HepG2 (cell line): ENCODE results near the gene MTR. TPM values are rescaled to one million over a fixed set of nuclear protein-coding genes. Genes with fewer than 3 reads are reported as not detected.

ENCODE experiments used
- AHDC1 ChIP-seq: sonication (generic); formaldehyde crosslinking; IDR thresholded peaks from 2 replicates; pipeline ENCODE4 v1.5.1; 2020; ENCODE audit warnings: mild to moderate bottlenecking, missing genetic modification reagents, borderline replicate concordance
- CCDC6 ChIP-seq: sonication (generic); formaldehyde crosslinking; IDR thresholded peaks from 2 replicates; pipeline ENCODE4 v1.8.1; 2022; ENCODE audit warnings: mild to moderate bottlenecking, missing genetic modification reagents, moderate library complexity
- GABPA ChIP-seq, 2 experiments: IDR thresholded peaks; 2 replicates each; pipeline ENCODE4 v1.6.1; 2011 to 2016; ENCODE audit warnings: low read depth in 2 of 2, low read length in 1 of 2, missing biosample characterization in 1 of 2, missing genetic modification characterization in 1 of 2
- GATAD2A ChIP-seq: IDR thresholded peaks from 2 replicates; pipeline ENCODE4 v1.6.1; 2016
- MEIS2 ChIP-seq: sonication (generic); formaldehyde crosslinking; IDR thresholded peaks from 2 replicates; pipeline ENCODE4 v1.9.0; 2021; ENCODE audit warnings: mild to moderate bottlenecking, missing genetic modification reagents
- MXD4 ChIP-seq: IDR thresholded peaks from 2 replicates; pipeline ENCODE4 v1.6.1; 2016; ENCODE audit warnings: mild to moderate bottlenecking, missing biosample characterization, missing genetic modification reagents
- POLR2A ChIP-seq, 2 experiments: IDR thresholded peaks; 2 replicates each; pipeline ENCODE4 v1.6.1; 2011; ENCODE audit warnings: low read depth in 2 of 2, low read length in 2 of 2, mild to moderate bottlenecking in 1 of 2, moderate library complexity in 1 of 2; ENCODE audit not compliant: insufficient read depth in 1 of 2
- THRA ChIP-seq: sonication (generic); formaldehyde crosslinking; IDR thresholded peaks from 2 replicates; pipeline ENCODE4 v1.4.0; 2020; ENCODE audit warnings: missing genetic modification reagents, borderline replicate concordance
- ZNF598 ChIP-seq: sonication (generic); formaldehyde crosslinking; IDR thresholded peaks from 2 replicates; pipeline ENCODE4 v1.5.1; 2020; ENCODE audit warnings: mild to moderate bottlenecking, missing genetic modification reagents, borderline replicate concordance
- polyA plus RNA-seq, 8 experiments: library from polyadenylated mRNA; depleted of rRNA in 3 of 8; stranded (reverse) in 7 of 8; unstranded in 1 of 8; fragments of >200 nt; fragmentation: Illumina TruSeq in 4 of 8; extraction: Trizol in 4 of 8; gene quantifications; 2 replicates each; pipeline versions ENCODE4 v1.2.1 to v1.2.3, GENCODE V29; 2011 to 2016; ENCODE audit warnings: low read depth in 4 of 8, missing spikeins in 1 of 8, mixed read lengths in 1 of 8; ENCODE audit not compliant: insufficient read depth in 1 of 8
- total RNA-seq, 5 experiments: library from RNA; depleted of rRNA; stranded (reverse); fragments of >200 nt; fragmentation: Illumina TruSeq; extraction: Trizol; gene quantifications; 2 replicates each; pipeline ENCODE4 v1.2.3, GENCODE V29; 2016; ENCODE audit warnings: low read depth in 1 of 5
- TF ChIP-seq, protein P1 (sequence below): sonication (generic); formaldehyde crosslinking; conservative IDR thresholded peaks from 2 replicates; pipeline ENCODE4 v1.4.0; 2020; ENCODE audit warnings: missing genetic modification reagents
- TF ChIP-seq, protein P2 (sequence below): sonication (generic); formaldehyde crosslinking; conservative IDR thresholded peaks from 2 replicates; pipeline ENCODE4 v1.4.0; 2020; ENCODE audit warnings: missing genetic modification reagents
- TF ChIP-seq, protein P3 (sequence below): conservative IDR thresholded peaks from 2 replicates; pipeline ENCODE4 v1.6.1; 2018; ENCODE audit warnings: missing genetic modification reagents

MTR gene
- total and polyA plus RNA-seq, 2 of the 13 experiments (the other 11 are each of a cell fraction or from before 2014, with no cell fraction given): 16.3 to 36.1 TPM

DNA sequence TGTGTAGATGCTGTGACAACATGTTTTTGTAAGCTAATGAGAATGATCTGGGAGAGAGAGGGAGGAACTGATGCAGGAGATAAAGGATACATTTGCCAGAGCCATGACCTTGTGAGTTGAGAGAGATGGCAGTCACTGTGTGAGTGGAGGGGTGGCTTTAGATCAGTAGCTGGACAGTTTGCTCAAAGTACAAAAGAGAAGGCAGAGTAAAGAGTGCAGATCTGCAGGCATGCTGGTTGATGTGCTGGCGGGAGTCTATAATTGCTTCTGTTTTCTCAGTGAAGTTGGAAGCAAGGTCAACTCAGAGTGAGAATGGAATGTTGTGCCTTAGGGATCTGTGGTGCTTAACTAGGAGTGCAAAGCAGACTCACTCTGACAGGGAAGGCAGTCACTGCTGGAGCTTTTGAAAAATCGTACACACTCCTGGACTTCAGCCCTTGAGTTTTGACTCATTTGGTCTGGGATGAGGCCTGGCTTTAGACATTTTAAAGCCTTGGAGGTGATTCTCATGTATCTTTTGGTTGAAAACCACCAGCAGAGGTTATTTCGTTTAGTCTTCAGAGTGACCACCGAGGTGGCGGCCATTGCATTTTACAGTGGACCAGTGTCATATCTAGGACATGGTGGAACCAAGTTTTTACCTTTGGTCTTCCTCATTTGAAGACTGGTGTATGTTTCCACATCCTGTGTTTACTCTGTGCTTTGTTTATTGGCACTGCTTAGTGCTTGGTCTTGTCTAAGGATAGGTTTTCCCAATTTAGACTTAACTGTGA is 49.6 kb downstream of the MTR start (continued):
- TF ChIP-seq AHDC1 (CRISPR knock-in tag) (no peak), ZNF598 (CRISPR knock-in tag) (no peak), MEIS2 (CRISPR knock-in tag) (peak; percentile 47; the same call in 1 of the 2 replicates), CCDC6 (CRISPR knock-in tag) (peak; percentile 73), GABPA (IDR thresholded peaks at IDR 0.05; ENCODE audit: low read depth, low read length) (no peak), GABPA (CRISPR knock-in tag; IDR thresholded peaks at IDR 0.05; ENCODE audit: low read depth) (peak; percentile 35), MXD4 (CRISPR knock-in tag) (peak; percentile 42; the same call in 1 of the 2 replicates), THRA (CRISPR knock-in tag) (peak; percentile 66; the same call in 1 of the 2 replicates), GATAD2A (CRISPR knock-in tag) (peak; percentile 56), POLR2A (IDR thresholded peaks at IDR 0.05; ENCODE audit: insufficient read depth in 1 of 2, low read depth in 2 of 2, low read length in 2 of 2) (peak in 1 of 2 experiments; percentile 54; a peak in 1 of 4 replicates)
- TF ChIP-seq, protein P1, sequence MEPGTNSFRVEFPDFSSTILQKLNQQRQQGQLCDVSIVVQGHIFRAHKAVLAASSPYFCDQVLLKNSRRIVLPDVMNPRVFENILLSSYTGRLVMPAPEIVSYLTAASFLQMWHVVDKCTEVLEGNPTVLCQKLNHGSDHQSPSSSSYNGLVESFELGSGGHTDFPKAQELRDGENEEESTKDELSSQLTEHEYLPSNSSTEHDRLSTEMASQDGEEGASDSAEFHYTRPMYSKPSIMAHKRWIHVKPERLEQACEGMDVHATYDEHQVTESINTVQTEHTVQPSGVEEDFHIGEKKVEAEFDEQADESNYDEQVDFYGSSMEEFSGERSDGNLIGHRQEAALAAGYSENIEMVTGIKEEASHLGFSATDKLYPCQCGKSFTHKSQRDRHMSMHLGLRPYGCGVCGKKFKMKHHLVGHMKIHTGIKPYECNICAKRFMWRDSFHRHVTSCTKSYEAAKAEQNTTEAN (CRISPR knock-in tag): 0 out of 2 replicates have a peak, but pooled peaks have one; percentile 48
- TF ChIP-seq, protein P2, sequence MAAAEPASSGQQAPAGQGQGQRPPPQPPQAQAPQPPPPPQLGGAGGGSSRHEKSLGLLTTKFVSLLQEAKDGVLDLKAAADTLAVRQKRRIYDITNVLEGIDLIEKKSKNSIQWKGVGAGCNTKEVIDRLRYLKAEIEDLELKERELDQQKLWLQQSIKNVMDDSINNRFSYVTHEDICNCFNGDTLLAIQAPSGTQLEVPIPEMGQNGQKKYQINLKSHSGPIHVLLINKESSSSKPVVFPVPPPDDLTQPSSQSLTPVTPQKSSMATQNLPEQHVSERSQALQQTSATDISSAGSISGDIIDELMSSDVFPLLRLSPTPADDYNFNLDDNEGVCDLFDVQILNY (CRISPR knock-in tag): no peak; the same call in 1 of the 2 replicates
- TF ChIP-seq, protein P3, sequence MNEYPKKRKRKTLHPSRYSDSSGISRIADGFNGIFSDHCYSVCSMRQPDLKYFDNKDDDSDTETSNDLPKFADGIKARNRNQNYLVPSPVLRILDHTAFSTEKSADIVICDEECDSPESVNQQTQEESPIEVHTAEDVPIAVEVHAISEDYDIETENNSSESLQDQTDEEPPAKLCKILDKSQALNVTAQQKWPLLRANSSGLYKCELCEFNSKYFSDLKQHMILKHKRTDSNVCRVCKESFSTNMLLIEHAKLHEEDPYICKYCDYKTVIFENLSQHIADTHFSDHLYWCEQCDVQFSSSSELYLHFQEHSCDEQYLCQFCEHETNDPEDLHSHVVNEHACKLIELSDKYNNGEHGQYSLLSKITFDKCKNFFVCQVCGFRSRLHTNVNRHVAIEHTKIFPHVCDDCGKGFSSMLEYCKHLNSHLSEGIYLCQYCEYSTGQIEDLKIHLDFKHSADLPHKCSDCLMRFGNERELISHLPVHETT (CRISPR knock-in tag): 0 out of 2 replicates have a peak, but pooled peaks have one; percentile 37
